ENCODE results near the gene CNDP1.

GRCh38 chr18:74541703-74542555 lies 7.6 kb downstream of the CNDP1 start:
- TF ChIP-seq CTCF (IDR thresholded peaks at IDR 0.05), result no peak
- no peak for TF ChIP-seq EZH2 (IDR thresholded peaks at IDR 0.05; ENCODE audit: borderline replicate concordance, insufficient read depth, low read depth, low read length, poor library complexity, severe bottlenecking)

Measured in B cell (primary cell).